B cell (primary cell): ENCODE results near the gene ROR2.

Source experiments
- EZH2 ChIP-seq: IDR thresholded peaks from 2 replicates; pipeline ENCODE4 v1.6.1; 2012; ENCODE audit warnings: borderline replicate concordance, low read depth, mild to moderate bottlenecking, moderate library complexity, low read length; ENCODE audit not compliant: insufficient read depth, poor library complexity, severe bottlenecking
- TF ChIP-seq, protein P1 (sequence below): fragments of 200-600 bp; IDR thresholded peaks from one replicate; pipeline ENCODE4 v1.8.0; 2022; ENCODE audit warnings: antibody characterized with exemption, mild to moderate bottlenecking

DNA sequence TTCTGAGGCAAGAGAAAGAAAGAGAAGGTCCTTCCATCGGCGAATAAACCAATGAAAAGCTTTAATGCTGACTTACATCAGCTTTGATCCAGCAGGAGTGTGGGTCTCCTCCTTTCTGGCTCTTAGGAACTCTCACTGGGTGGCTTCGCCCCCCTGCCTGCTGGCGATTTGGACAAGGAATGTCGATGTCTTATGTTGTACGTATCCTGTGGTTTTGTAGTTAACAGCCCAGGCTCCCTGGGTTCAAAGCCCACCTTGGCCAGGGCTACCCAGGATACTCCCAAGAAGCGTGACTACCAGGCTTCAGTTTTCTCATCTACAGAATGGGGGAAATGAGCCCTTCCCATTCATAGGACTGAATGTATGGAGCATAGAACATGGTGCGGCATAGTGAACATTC lies 124.2 kb downstream of the ROR2 start:
- TF ChIP-seq, protein P1, sequence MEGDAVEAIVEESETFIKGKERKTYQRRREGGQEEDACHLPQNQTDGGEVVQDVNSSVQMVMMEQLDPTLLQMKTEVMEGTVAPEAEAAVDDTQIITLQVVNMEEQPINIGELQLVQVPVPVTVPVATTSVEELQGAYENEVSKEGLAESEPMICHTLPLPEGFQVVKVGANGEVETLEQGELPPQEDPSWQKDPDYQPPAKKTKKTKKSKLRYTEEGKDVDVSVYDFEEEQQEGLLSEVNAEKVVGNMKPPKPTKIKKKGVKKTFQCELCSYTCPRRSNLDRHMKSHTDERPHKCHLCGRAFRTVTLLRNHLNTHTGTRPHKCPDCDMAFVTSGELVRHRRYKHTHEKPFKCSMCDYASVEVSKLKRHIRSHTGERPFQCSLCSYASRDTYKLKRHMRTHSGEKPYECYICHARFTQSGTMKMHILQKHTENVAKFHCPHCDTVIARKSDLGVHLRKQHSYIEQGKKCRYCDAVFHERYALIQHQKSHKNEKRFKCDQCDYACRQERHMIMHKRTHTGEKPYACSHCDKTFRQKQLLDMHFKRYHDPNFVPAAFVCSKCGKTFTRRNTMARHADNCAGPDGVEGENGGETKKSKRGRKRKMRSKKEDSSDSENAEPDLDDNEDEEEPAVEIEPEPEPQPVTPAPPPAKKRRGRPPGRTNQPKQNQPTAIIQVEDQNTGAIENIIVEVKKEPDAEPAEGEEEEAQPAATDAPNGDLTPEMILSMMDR: no peak
- no peak for TF ChIP-seq EZH2
